GM12891 (cell line): ENCODE results near the gene TTC13.

Experiments used
- POLR2A ChIP-seq: IDR thresholded peaks from 2 replicates; pipeline ENCODE4 v1.6.1; 2011; ENCODE audit warnings: low read depth, low read length, control low read depth
- POLR2AphosphoS5 ChIP-seq: IDR thresholded peaks from 2 replicates; pipeline ENCODE4 v1.6.1; 2011; ENCODE audit warnings: low read depth, low read length, control low read depth

DNA sequence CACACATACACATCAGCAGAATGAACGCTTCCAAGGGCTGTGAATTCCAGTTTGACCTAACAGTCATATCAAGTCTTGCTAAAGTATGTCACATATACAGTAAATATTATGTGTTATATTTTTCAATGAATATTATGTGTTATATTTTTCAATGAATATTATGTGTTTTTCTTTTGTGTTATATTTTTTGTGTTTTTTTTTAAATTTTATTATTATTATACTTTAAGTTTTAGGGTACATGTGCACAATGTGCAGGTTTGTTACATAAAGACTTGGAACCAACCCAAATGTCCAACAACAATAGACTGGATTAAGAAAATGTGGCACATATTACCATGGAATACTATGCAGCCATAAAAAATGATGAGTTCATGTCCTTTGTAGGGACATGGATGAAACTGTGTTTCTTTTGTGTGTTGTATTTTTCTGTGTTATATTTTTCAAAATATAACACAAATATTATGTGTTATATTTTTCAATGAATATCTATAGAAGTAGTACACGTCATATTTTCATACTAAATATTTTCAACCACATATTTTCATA, 35.5 kb downstream of the TTC13 start:
- no peak for TF ChIP-seq POLR2A
- no peak for TF ChIP-seq POLR2AphosphoS5
